HEK293 (cell line): ENCODE results near the gene VOPP1.

Experiments
- CTCF ChIA-PET: fragments of 350-600 bp; formaldehyde crosslinking; extraction: SDS; loops from one replicate; lab custom pipeline; 2021; ENCODE audit warnings: antibody characterized with exemption; lab: Yijun Ruan, JAX
- POLR2A ChIA-PET: fragments of 300-600 bp; formaldehyde crosslinking; extraction: SDS; loops from one replicate; lab custom pipeline; 2020; ENCODE audit warnings: antibody characterized with exemption, inconsistent platforms; lab: Yijun Ruan, JAX
- H3K27ac ChIP-seq: fragments of 200-500 bp; sonication (Bioruptor generic); 2 replicates; pipeline ENCODE4 v1.5.1; 2014; ENCODE audit warnings: low read depth, low read length, control low read depth, inconsistent platforms; ENCODE audit errors: extremely low read depth
- H3K36me3 ChIP-seq, 2 experiments: fragments of 200-500 bp in 1 of 2; sonication (Bioruptor generic) in 1 of 2; 1 replicate in 1 of 2; 2 replicates in 1 of 2; pipeline ENCODE4 v1.5.1; 2014 to 2017; ENCODE audit warnings: inconsistent platforms in 2 of 2, low read length in 2 of 2; ENCODE audit not compliant: control insufficient read depth in 2 of 2, insufficient read depth in 1 of 2
- H3K4me1 ChIP-seq: fragments of 200-500 bp; sonication (Bioruptor generic); 2 replicates; pipeline ENCODE4 v1.5.1; 2014; ENCODE audit warnings: mild to moderate bottlenecking, low read length, inconsistent platforms; ENCODE audit not compliant: control insufficient read depth, insufficient read depth
- H3K4me3 ChIP-seq: 2 replicates; pipeline ENCODE4 v1.5.1; 2011; ENCODE audit warnings: low read depth, mild to moderate bottlenecking, control low read depth, low read length, moderate library complexity
- H3K9me3 ChIP-seq: fragments of 200-500 bp; sonication (Bioruptor generic); 2 replicates; pipeline ENCODE4 v1.5.1; 2014; ENCODE audit warnings: low read depth, low read length, inconsistent platforms; ENCODE audit not compliant: control insufficient read depth, insufficient read depth
- AEBP2 ChIP-seq: fragments of 450-650 bp; formaldehyde crosslinking; IDR thresholded peaks from 2 replicates; pipeline ENCODE4 v1.5.1; 2016; ENCODE audit warnings: missing biosample characterization, missing genetic modification characterization, borderline replicate concordance
- KLF1 ChIP-seq: fragments of 450-650 bp; formaldehyde crosslinking; IDR thresholded peaks from 2 replicates; pipeline ENCODE4 v1.5.1; 2016; ENCODE audit warnings: missing biosample characterization, missing genetic modification characterization
- KLF16 ChIP-seq: fragments of 450-650 bp; formaldehyde crosslinking; IDR thresholded peaks from 2 replicates; pipeline ENCODE4 v1.5.1; 2017; ENCODE audit warnings: missing biosample characterization, missing genetic modification characterization
- MZF1 ChIP-seq: fragments of 450-650 bp; formaldehyde crosslinking; IDR thresholded peaks from 2 replicates; pipeline ENCODE4 v1.5.1; 2017; ENCODE audit warnings: missing biosample characterization, missing genetic modification characterization, borderline replicate concordance
- OSR2 ChIP-seq: fragments of 450-650 bp; formaldehyde crosslinking; IDR thresholded peaks from 2 replicates; pipeline ENCODE4 v1.5.1; 2016; ENCODE audit warnings: missing biosample characterization, missing genetic modification characterization
- ZBTB1 ChIP-seq: fragments of 450-650 bp; formaldehyde crosslinking; IDR thresholded peaks from 2 replicates; pipeline ENCODE4 v1.5.1; 2016; ENCODE audit warnings: missing biosample characterization, missing genetic modification characterization
- ZBTB10 ChIP-seq: fragments of 450-650 bp; formaldehyde crosslinking; IDR thresholded peaks from 2 replicates; pipeline ENCODE4 v1.5.1; 2016; ENCODE audit warnings: missing biosample characterization, missing genetic modification characterization
- ZBTB11 ChIP-seq: fragments of 450-650 bp; formaldehyde crosslinking; conservative IDR thresholded peaks from 2 replicates; pipeline ENCODE4 v1.5.1; 2016; ENCODE audit warnings: low read depth, missing biosample characterization, missing genetic modification characterization
- ZNF10 ChIP-seq: fragments of 450-650 bp; formaldehyde crosslinking; IDR thresholded peaks from 2 replicates; pipeline ENCODE4 v1.5.1; 2017; ENCODE audit warnings: missing biosample characterization, missing genetic modification characterization
- ZNF114 ChIP-seq: fragments of 450-650 bp; formaldehyde crosslinking; IDR thresholded peaks from 2 replicates; pipeline ENCODE4 v1.5.0; 2017; ENCODE audit warnings: missing biosample characterization, missing genetic modification characterization
- ZNF121 ChIP-seq: fragments of 450-650 bp; formaldehyde crosslinking; IDR thresholded peaks from 2 replicates; pipeline ENCODE4 v1.5.1; 2016; ENCODE audit warnings: missing biosample characterization, missing genetic modification characterization
- ZNF138 ChIP-seq: fragments of 450-650 bp; formaldehyde crosslinking; IDR thresholded peaks from 2 replicates; pipeline ENCODE4 v1.5.1; 2016; ENCODE audit warnings: missing biosample characterization, missing genetic modification characterization, borderline replicate concordance
- ZNF211 ChIP-seq: fragments of 450-650 bp; formaldehyde crosslinking; IDR thresholded peaks from 2 replicates; pipeline ENCODE4 v1.5.1; 2016; ENCODE audit warnings: low read depth, missing biosample characterization, missing genetic modification characterization
- ZNF473 ChIP-seq: fragments of 450-650 bp; formaldehyde crosslinking; IDR thresholded peaks from 2 replicates; pipeline ENCODE4 v1.5.1; 2017; ENCODE audit warnings: missing biosample characterization, missing genetic modification characterization
- ZNF510 ChIP-seq: fragments of 450-650 bp; formaldehyde crosslinking; IDR thresholded peaks from 2 replicates; pipeline ENCODE4 v1.5.1; 2018; ENCODE audit warnings: mild to moderate bottlenecking, missing genetic modification characterization, missing biosample characterization; ENCODE audit not compliant: insufficient replicate concordance
- ZNF513 ChIP-seq: fragments of 450-650 bp; IDR thresholded peaks from 2 replicates; pipeline ENCODE4 v1.5.1; 2018; ENCODE audit warnings: missing biosample characterization, missing genetic modification characterization
- ZNF548 ChIP-seq: fragments of 450-650 bp; formaldehyde crosslinking; IDR thresholded peaks from 2 replicates; pipeline ENCODE4 v1.5.1; 2016; ENCODE audit warnings: missing biosample characterization, missing genetic modification characterization
- ZNF585B ChIP-seq: fragments of 450-650 bp; formaldehyde crosslinking; IDR thresholded peaks from 2 replicates; pipeline ENCODE4 v1.5.1; 2016; ENCODE audit warnings: missing biosample characterization, missing genetic modification characterization
- ZNF701 ChIP-seq: fragments of 450-650 bp; formaldehyde crosslinking; IDR thresholded peaks from 2 replicates; pipeline ENCODE4 v1.5.1; 2016; ENCODE audit warnings: missing biosample characterization, missing genetic modification characterization
- ZNF830 ChIP-seq: fragments of 450-650 bp; IDR thresholded peaks from 2 replicates; pipeline ENCODE4 v1.5.0; 2018; ENCODE audit warnings: missing biosample characterization, missing genetic modification characterization, low read depth, mild to moderate bottlenecking, moderate library complexity

The VOPP1 gene

GRCh38 chr7:55486991-55487390 is 85.3 kb downstream of the VOPP1 start:
- ChIA-PET CTCF (no interaction called here), POLR2A (no interaction called here)
- no peak overlapping the region for H3K4me3 ChIP-seq
- TF ChIP-seq KLF16 (tag by site-specific recombination) = no peak
- TF ChIP-seq ZNF510 = no peak
- no peak for TF ChIP-seq AEBP2 (tag by site-specific recombination)
- TF ChIP-seq ZNF10 = no peak
- no peak for TF ChIP-seq ZNF701 (tag by site-specific recombination)
- no peak for TF ChIP-seq ZBTB1 (tag by site-specific recombination)
- no peak for TF ChIP-seq ZNF138 (tag by site-specific recombination)
- no peak for TF ChIP-seq ZBTB11
- TF ChIP-seq ZNF513 (tag by site-specific recombination) = no peak
- no peak for TF ChIP-seq ZNF473
- no peak for TF ChIP-seq ZNF585B (tag by site-specific recombination)
- H3K36me3 ChIP-seq = peaks cover 0 to 12% of the 10 kb centered on the region in 2 experiments; a peak in 1 of 3 replicates
- no peak overlapping the region for H3K27ac ChIP-seq
- no peaks in the 10 kb centered on the region for H3K9me3 ChIP-seq
- no peaks in the 10 kb centered on the region for H3K4me1 ChIP-seq

GRCh38 chr7:55486192-55486590 is 86.1 kb downstream of the VOPP1 start:
- H3K4me1 ChIP-seq = no peaks in the 10 kb centered on the region
- H3K27ac ChIP-seq = no peak overlapping the region
- H3K36me3 ChIP-seq = peaks cover 0 to 12% of the 10 kb centered on the region in 2 experiments; a peak in 1 of 3 replicates
- POLR2A ChIA-PET = no interaction called here
- TF ChIP-seq ZNF114 (no peak), ZNF830 (tag by site-specific recombination) (no peak), ZNF211 (no peak), ZNF510 (no peak), ZNF121 (tag by site-specific recombination) (no peak), KLF1 (tag by site-specific recombination) (no peak), ZBTB10 (tag by site-specific recombination) (no peak), MZF1 (tag by site-specific recombination) (no peak), ZNF585B (tag by site-specific recombination) (no peak), ZNF548 (tag by site-specific recombination) (no peak), OSR2 (tag by site-specific recombination) (no peak)
- TF ChIP-seq, all 188 proteins: peak for 0
- H3K9me3 ChIP-seq = no peaks in the 10 kb centered on the region
- H3K4me3 ChIP-seq = no peak overlapping the region
- CTCF ChIA-PET = no interaction called here
